ENCODE data around the gene MLNR. TPM values are rescaled to one million over a fixed set of nuclear protein-coding genes. Genes with fewer than 3 reads are reported as not detected.

MLNR gene
- polyA plus RNA-seq, 1 donor from 2014 or later, result not detected

- Histone ChIP-seq H3K4me2 (ENCODE audit: low read length) (no peak overlapping the region), H3F3A (ENCODE audit: insufficient read depth, low read length, poor library complexity, severe bottlenecking) (no peaks in the 10 kb centered on the region), H3K9ac (ENCODE audit: low read length) (no peak overlapping the region), H4K20me1 (ENCODE audit: insufficient read depth) (no peaks in the 10 kb centered on the region), H2AFZ (ENCODE audit: low read depth, low read length) (no peak overlapping the region), H3K79me2 (replicated peaks; ENCODE audit: insufficient read depth, low read length) (no peaks in the 10 kb centered on the region), H3K9me2 (ENCODE audit: insufficient read depth, low read length) (no peaks in the 10 kb centered on the region), H3K4me3 (ENCODE audit: low read length) (no peak overlapping the region), H3K9me3 (ENCODE audit: low read length) (no peaks in the 10 kb centered on the region), H3K27ac (ENCODE audit: low read length) (no peak overlapping the region), H3K36me3 (ENCODE audit: insufficient read depth, low read length) (no peaks in the 10 kb centered on the region), H3K27me3 (ENCODE audit: insufficient read depth, low read depth, low read length) (no peaks in the 10 kb centered on the region)
- TF ChIP-seq MXI1 (conservative IDR thresholded peaks at IDR 0.05; ENCODE audit: poor library complexity, severe bottlenecking) (no peak), CTCF (IDR thresholded peaks at IDR 0.05; ENCODE audit: poor library complexity, severe bottlenecking) (no peak), EP300 (conservative IDR thresholded peaks at IDR 0.05; ENCODE audit: poor library complexity, severe bottlenecking) (no peak), REST (IDR thresholded peaks at IDR 0.05; ENCODE audit: borderline replicate concordance) (no peak), RAD21 (conservative IDR thresholded peaks at IDR 0.05) (no peak), EZH2 (IDR thresholded peaks at IDR 0.05; ENCODE audit: borderline replicate concordance, insufficient read depth, low read length, poor library complexity, severe bottlenecking) (no peak), TAF1 (IDR thresholded peaks at IDR 0.05; ENCODE audit: low read depth) (no peak), SMC3 (conservative IDR thresholded peaks at IDR 0.05; ENCODE audit: poor library complexity) (no peak)
Measured at GRCh38 chr13:49254007-49254406, 33.9 kb downstream of the MLNR start.

GRCh38 chr13:49256841-49257240 is 36.7 kb downstream of the MLNR start:
- H3K9ac ChIP-seq (ENCODE audit: low read length), result no peak overlapping the region
- no peak overlapping the region for H2AFZ ChIP-seq (ENCODE audit: low read depth, low read length)
- H3K9me3 ChIP-seq (ENCODE audit: low read length), result no peaks in the 10 kb centered on the region
- no peak overlapping the region for H3K4me2 ChIP-seq (ENCODE audit: low read length)
- no peaks in the 10 kb centered on the region for H3K27me3 ChIP-seq (ENCODE audit: insufficient read depth, low read depth, low read length)
- no peaks in the 10 kb centered on the region for H3K9me2 ChIP-seq (ENCODE audit: insufficient read depth, low read length)
- H3K4me3 ChIP-seq (ENCODE audit: low read length), result no peak overlapping the region
- no peak overlapping the region for H3K27ac ChIP-seq (ENCODE audit: low read length)
- TF ChIP-seq TAF1 (IDR thresholded peaks at IDR 0.05; ENCODE audit: low read depth) (no peak), REST (IDR thresholded peaks at IDR 0.05; ENCODE audit: borderline replicate concordance) (no peak), RAD21 (conservative IDR thresholded peaks at IDR 0.05) (no peak), SMC3 (conservative IDR thresholded peaks at IDR 0.05; ENCODE audit: poor library complexity) (no peak), CTCF (IDR thresholded peaks at IDR 0.05; ENCODE audit: poor library complexity, severe bottlenecking) (no peak), EZH2 (IDR thresholded peaks at IDR 0.05; ENCODE audit: borderline replicate concordance, insufficient read depth, low read length, poor library complexity, severe bottlenecking) (no peak), EP300 (conservative IDR thresholded peaks at IDR 0.05; ENCODE audit: poor library complexity, severe bottlenecking) (no peak), POLR2AphosphoS5 (IDR thresholded peaks at IDR 0.05) (no peak), MXI1 (conservative IDR thresholded peaks at IDR 0.05; ENCODE audit: poor library complexity, severe bottlenecking) (no peak)
- H4K20me1 ChIP-seq (ENCODE audit: insufficient read depth), result no peaks in the 10 kb centered on the region
- no peaks in the 10 kb centered on the region for H3K79me2 ChIP-seq (replicated peaks; ENCODE audit: insufficient read depth, low read length)
- H3K36me3 ChIP-seq (ENCODE audit: insufficient read depth, low read length), result peaks cover 5% of the 10 kb centered on the region
- no peaks in the 10 kb centered on the region for H3F3A ChIP-seq (ENCODE audit: insufficient read depth, low read length, poor library complexity, severe bottlenecking)

Data from neural cell (in vitro differentiated cells).